ENCODE results near the gene FAM210A.

Gene FAM210A

DNA sequence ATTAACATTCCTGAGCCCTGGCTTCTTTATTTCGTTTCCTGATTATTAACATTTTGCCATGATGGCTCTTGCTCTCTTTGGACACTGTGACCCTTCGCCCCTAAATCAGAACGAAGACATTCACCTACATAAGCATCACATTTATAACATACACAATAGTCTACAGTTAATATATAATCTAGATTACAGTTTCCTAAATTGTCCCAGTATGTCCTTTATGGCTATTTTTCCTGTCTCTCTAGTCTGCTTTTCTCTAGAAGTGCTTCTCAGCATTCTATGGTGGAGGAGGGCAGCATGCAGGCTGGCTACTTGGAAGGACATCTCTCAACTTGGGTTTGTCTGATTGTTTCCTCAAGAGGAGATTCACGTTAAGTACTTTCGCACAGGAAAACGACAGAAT, 49.9 kb downstream of the FAM210A start:
- Histone ChIP-seq H4K20me1 (ENCODE audit: insufficient read depth, low read length) (peaks cover 54% of the 10 kb centered on the region), H3K4me2 (ENCODE audit: low read length) (no peak overlapping the region), H3K4me3 (ENCODE audit: low read length) (no peak overlapping the region), H3K27me3 (ENCODE audit: low read depth, low read length) (no peaks in the 10 kb centered on the region), H3K9me3 (ENCODE audit: insufficient read depth, low read length) (no peaks in the 10 kb centered on the region), H3K4me1 (ENCODE audit: low read length) (peaks cover 21% of the 10 kb centered on the region), H2AFZ (ENCODE audit: low read depth, low read length) (no peak overlapping the region), H3K27ac (ENCODE audit: low read length) (no peak overlapping the region), H3K36me3 (replicated peaks; ENCODE audit: low read depth, low read length) (peaks cover 4% of the 10 kb centered on the region), H3K79me2 (ENCODE audit: low read length) (peaks cover 35% of the 10 kb centered on the region), H3K9ac (ENCODE audit: low read length) (no peak overlapping the region)
- TF ChIP-seq, protein P1, sequence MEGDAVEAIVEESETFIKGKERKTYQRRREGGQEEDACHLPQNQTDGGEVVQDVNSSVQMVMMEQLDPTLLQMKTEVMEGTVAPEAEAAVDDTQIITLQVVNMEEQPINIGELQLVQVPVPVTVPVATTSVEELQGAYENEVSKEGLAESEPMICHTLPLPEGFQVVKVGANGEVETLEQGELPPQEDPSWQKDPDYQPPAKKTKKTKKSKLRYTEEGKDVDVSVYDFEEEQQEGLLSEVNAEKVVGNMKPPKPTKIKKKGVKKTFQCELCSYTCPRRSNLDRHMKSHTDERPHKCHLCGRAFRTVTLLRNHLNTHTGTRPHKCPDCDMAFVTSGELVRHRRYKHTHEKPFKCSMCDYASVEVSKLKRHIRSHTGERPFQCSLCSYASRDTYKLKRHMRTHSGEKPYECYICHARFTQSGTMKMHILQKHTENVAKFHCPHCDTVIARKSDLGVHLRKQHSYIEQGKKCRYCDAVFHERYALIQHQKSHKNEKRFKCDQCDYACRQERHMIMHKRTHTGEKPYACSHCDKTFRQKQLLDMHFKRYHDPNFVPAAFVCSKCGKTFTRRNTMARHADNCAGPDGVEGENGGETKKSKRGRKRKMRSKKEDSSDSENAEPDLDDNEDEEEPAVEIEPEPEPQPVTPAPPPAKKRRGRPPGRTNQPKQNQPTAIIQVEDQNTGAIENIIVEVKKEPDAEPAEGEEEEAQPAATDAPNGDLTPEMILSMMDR (IDR thresholded peaks at IDR 0.05; ENCODE audit: low read depth, low read length) = no peak
- no peak for TF ChIP-seq EZH2phosphoT487 (IDR thresholded peaks at IDR 0.05; ENCODE audit: low read depth)

GRCh38 chr18:13672657-13673056, 53.7 kb downstream of the FAM210A start:
- H3K9me3 ChIP-seq (ENCODE audit: insufficient read depth, low read length) = no peaks in the 10 kb centered on the region
- peaks cover 2% of the 10 kb centered on the region for H3K4me1 ChIP-seq (ENCODE audit: low read length)
- H4K20me1 ChIP-seq (ENCODE audit: insufficient read depth, low read length) = peaks cover 26% of the 10 kb centered on the region
- no peaks in the 10 kb centered on the region for H3K27me3 ChIP-seq (ENCODE audit: low read depth, low read length)
- H3K79me2 ChIP-seq (ENCODE audit: low read length) = peaks cover 15% of the 10 kb centered on the region
- H3K4me2 ChIP-seq (ENCODE audit: low read length) = no peak overlapping the region
- TF ChIP-seq EZH2phosphoT487 (IDR thresholded peaks at IDR 0.05; ENCODE audit: low read depth) = no peak
- TF ChIP-seq, protein P1 (IDR thresholded peaks at IDR 0.05; ENCODE audit: low read depth, low read length) = no peak
- H2AFZ ChIP-seq (ENCODE audit: low read depth, low read length) = no peak overlapping the region
- no peak overlapping the region for H3K27ac ChIP-seq (ENCODE audit: low read length)
- H3K9ac ChIP-seq (ENCODE audit: low read length) = no peak overlapping the region
- H3K36me3 ChIP-seq (replicated peaks; ENCODE audit: low read depth, low read length) = peaks cover 6% of the 10 kb centered on the region
- H3K4me3 ChIP-seq (ENCODE audit: low read length) = no peak overlapping the region

DNA sequence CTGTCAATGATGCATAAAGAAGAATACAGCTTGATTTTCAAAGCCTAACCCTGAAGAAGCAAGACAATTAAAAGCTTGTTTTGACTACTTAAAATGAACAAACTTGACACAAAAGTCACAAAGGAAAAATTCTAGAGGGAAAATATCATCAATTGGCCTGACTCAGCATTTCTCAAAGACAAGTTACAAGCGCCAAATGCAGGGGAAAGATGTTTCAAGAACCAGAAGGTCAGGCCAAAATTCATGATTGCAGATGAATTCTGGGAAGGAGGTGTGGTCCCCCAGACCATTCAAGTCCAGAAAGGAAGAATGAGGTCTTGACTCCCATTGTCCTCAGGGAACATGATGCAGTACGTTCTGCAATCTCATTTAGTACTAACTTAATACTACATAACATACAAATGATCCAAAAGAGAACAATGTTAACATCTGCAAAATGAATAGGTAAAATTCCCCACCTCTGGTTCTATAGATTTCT, 64.5 kb downstream of the FAM210A start:
- Histone ChIP-seq H3K4me2 (ENCODE audit: low read length) (no peak overlapping the region), H3K36me3 (replicated peaks; ENCODE audit: low read depth, low read length) (peaks cover 18% of the 10 kb centered on the region), H3K27ac (ENCODE audit: low read length) (no peak overlapping the region), H3K4me3 (ENCODE audit: low read length) (no peak overlapping the region), H2AFZ (ENCODE audit: low read depth, low read length) (no peak overlapping the region), H3K9ac (ENCODE audit: low read length) (no peak overlapping the region), H3K27me3 (ENCODE audit: low read depth, low read length) (no peaks in the 10 kb centered on the region), H3K9me3 (ENCODE audit: insufficient read depth, low read length) (no peaks in the 10 kb centered on the region), H3K4me1 (ENCODE audit: low read length) (no peaks in the 10 kb centered on the region), H4K20me1 (ENCODE audit: insufficient read depth, low read length) (peaks cover 5% of the 10 kb centered on the region; the same call in 1 of the 2 replicates), H3K79me2 (ENCODE audit: low read length) (no peaks in the 10 kb centered on the region)
- TF ChIP-seq, protein P1 (IDR thresholded peaks at IDR 0.05; ENCODE audit: low read depth, low read length) = no peak
- no peak for TF ChIP-seq EZH2phosphoT487 (IDR thresholded peaks at IDR 0.05; ENCODE audit: low read depth)

GRCh38 chr18:13661051-13661778, 65.1 kb downstream of the FAM210A start:
- Histone ChIP-seq H3K9ac (ENCODE audit: low read length) (no peak overlapping the region), H2AFZ (ENCODE audit: low read depth, low read length) (no peak overlapping the region), H3K4me1 (ENCODE audit: low read length) (no peaks in the 10 kb centered on the region), H3K4me2 (ENCODE audit: low read length) (no peak overlapping the region), H3K79me2 (ENCODE audit: low read length) (no peaks in the 10 kb centered on the region), H3K27me3 (ENCODE audit: low read depth, low read length) (no peaks in the 10 kb centered on the region), H3K9me3 (ENCODE audit: insufficient read depth, low read length) (no peaks in the 10 kb centered on the region), H3K4me3 (ENCODE audit: low read length) (no peak overlapping the region), H4K20me1 (ENCODE audit: insufficient read depth, low read length) (peaks cover 5% of the 10 kb centered on the region; the same call in 1 of the 2 replicates), H3K36me3 (replicated peaks; ENCODE audit: low read depth, low read length) (peaks cover 14% of the 10 kb centered on the region), H3K27ac (ENCODE audit: low read length) (no peak overlapping the region)
- TF ChIP-seq, protein P1 (IDR thresholded peaks at IDR 0.05; ENCODE audit: low read depth, low read length) = no peak
- no peak for TF ChIP-seq EZH2phosphoT487 (IDR thresholded peaks at IDR 0.05; ENCODE audit: low read depth)

All from OCI-LY3 (cell line).